HTR-8/SVneo (cell line): ENCODE data around the gene PITPNC1.
"Not testable (repeated sequence)": the region's sequence is repeated elsewhere in the genome, so short reads cannot be mapped to it uniquely, and the experiment has no call there.

Experiments used
- DNase-seq: peaks from one replicate; pipeline ENCODE4 v3.0.0; 2011; ENCODE audit warnings: low spot score, mixed read lengths; ENCODE audit not compliant: insufficient read length
- FAIRE-seq: peaks from 2 replicates; lab custom pipeline; 2011; peaks lifted over from hg19 to GRCh38; lab: Jason Lieb, UNC

Gene PITPNC1

GRCh38 chr17:67630836-67631235 lies 253.8 kb downstream of the PITPNC1 start:
- not testable (repeated sequence) for FAIRE-seq, DNase-seq

- DNase-seq (no peak), FAIRE-seq (no peak)
These were observed 255.1 kb downstream of the PITPNC1 start for GRCh38 chr17:67632141-67632540.

GRCh38 chr17:67633751-67634211 lies 256.7 kb downstream of the PITPNC1 start:
- DNase-seq: no peak
- no peak for FAIRE-seq

GRCh38 chr17:67635681-67636080 lies 258.6 kb downstream of the PITPNC1 start:
- no peak for FAIRE-seq

GRCh38 chr17:67636312-67636711 lies 259.2 kb downstream of the PITPNC1 start:
- no peak for DNase-seq
- no peak for FAIRE-seq

More at GRCh38 chr17:67635681-67636080, 258.6 kb downstream of the PITPNC1 start:
- DNase-seq: no peak

GRCh38 chr17:67636834-67637520 lies 259.9 kb downstream of the PITPNC1 start:
- no peak for FAIRE-seq
- DNase-seq: no peak

- DNase-seq (no peak), FAIRE-seq (no peak)
These were observed 261.0 kb downstream of the PITPNC1 start for GRCh38 chr17:67637901-67638641.

GRCh38 chr17:67638871-67639270 lies 261.8 kb downstream of the PITPNC1 start:
- FAIRE-seq (no peak), DNase-seq (no peak)

GRCh38 chr17:67639555-67639954 lies 262.5 kb downstream of the PITPNC1 start:
- FAIRE-seq (no peak), DNase-seq (no peak)

- FAIRE-seq (no peak), DNase-seq (no peak)
These were observed 262.9 kb downstream of the PITPNC1 start for GRCh38 chr17:67639979-67640378.

- no peak for FAIRE-seq
- no peak for DNase-seq
These were observed 265.4 kb downstream of the PITPNC1 start for GRCh38 chr17:67642488-67642887.

- DNase-seq (no peak), FAIRE-seq (no peak)
These were observed 267.0 kb downstream of the PITPNC1 start for GRCh38 chr17:67644061-67644460.

- not testable (repeated sequence) for DNase-seq, FAIRE-seq
These were observed 268.1 kb downstream of the PITPNC1 start for GRCh38 chr17:67645195-67645594.

GRCh38 chr17:67646472-67646871 lies 269.4 kb downstream of the PITPNC1 start:
- DNase-seq (no peak), FAIRE-seq (no peak)

GRCh38 chr17:67647482-67647881 lies 270.4 kb downstream of the PITPNC1 start:
- no peak for FAIRE-seq

GRCh38 chr17:67648032-67648905 lies 271.2 kb downstream of the PITPNC1 start:
- DNase-seq: no peak
- no peak for FAIRE-seq

More at GRCh38 chr17:67647482-67647881, 270.4 kb downstream of the PITPNC1 start:
- DNase-seq: no peak

GRCh38 chr17:67648906-67649295 lies 271.8 kb downstream of the PITPNC1 start:
- not testable (repeated sequence) for FAIRE-seq

GRCh38 chr17:67649891-67650290 lies 272.8 kb downstream of the PITPNC1 start:
- FAIRE-seq (no peak), DNase-seq (no peak)

More at GRCh38 chr17:67648906-67649295, 271.8 kb downstream of the PITPNC1 start:
- DNase-seq: not testable (repeated sequence)

- FAIRE-seq: not testable (repeated sequence)
These were observed 274.1 kb downstream of the PITPNC1 start for GRCh38 chr17:67651218-67651579.

GRCh38 chr17:67652433-67652832 lies 275.4 kb downstream of the PITPNC1 start:
- FAIRE-seq (no peak), DNase-seq (no peak)

More at GRCh38 chr17:67651218-67651579, 274.1 kb downstream of the PITPNC1 start:
- not testable (repeated sequence) for DNase-seq
